ENCODE measurements around the gene PCDHA8.
"Not testable (repeated sequence)": the region's sequence is repeated elsewhere in the genome, so short reads cannot be mapped to it uniquely, and the experiment has no call there.

- not testable (repeated sequence) for TF ChIP-seq POLR2A (IDR thresholded peaks at IDR 0.05; ENCODE audit: low read depth, low read length); POLR2AphosphoS5 (IDR thresholded peaks at IDR 0.05; ENCODE audit: low read depth, low read length); TAF1 (IDR thresholded peaks at IDR 0.05; ENCODE audit: low read depth, low read length); SPI1 (IDR thresholded peaks at IDR 0.05; ENCODE audit: low read depth, low read length); POU2F2 (IDR thresholded peaks at IDR 0.05; ENCODE audit: low read depth, low read length); PAX5 (IDR thresholded peaks at IDR 0.05; ENCODE audit: insufficient read depth, low read length, severe bottlenecking)
Measured at GRCh38 chr5:140876541-140877261, 35.7 kb downstream of the PCDHA8 start.
